GM21786 (cell line): ENCODE results near the gene PDE4C.

Experiments
- ATAC-seq: cut with Tn5 transposase; IDR thresholded peaks from one replicate; pipeline ENCODE4 v1.9.1; 2021; ENCODE audit not compliant: unreplicated experiment

PDE4C gene

GRCh38 chr19:18254546-18255503 is 28.6 kb upstream of the PDE4C start:
- no peak for ATAC-seq

- ATAC-seq = no peak
Observed at GRCh38 chr19:18253716-18254115, 27.5 kb upstream of the PDE4C start.

DNA sequence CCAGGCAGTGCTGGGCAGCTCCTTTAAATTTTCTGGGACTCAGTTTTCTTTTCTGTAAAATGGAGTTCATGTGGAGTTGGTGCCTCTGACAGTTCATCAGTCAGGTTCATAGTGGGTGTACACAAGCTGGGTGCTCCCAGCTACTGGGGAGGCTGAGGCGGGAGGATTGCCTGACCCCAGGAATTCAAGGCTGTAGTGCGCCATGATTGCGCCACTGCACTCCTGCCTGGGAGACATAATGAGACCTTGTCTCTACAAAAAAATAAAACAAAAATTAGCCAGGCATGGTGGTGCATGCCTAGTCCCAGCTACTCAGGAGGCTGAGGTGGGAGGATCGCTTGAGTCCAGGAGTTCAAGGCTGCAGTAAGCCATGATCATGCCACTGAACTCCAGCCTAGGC is 26.9 kb upstream of the PDE4C start:
- ATAC-seq = no peak

GRCh38 chr19:18252370-18252717 is 26.1 kb upstream of the PDE4C start:
- ATAC-seq = no peak

GRCh38 chr19:18251587-18252369 is 25.5 kb upstream of the PDE4C start:
- no peak for ATAC-seq

GRCh38 chr19:18249834-18250233 is 23.6 kb upstream of the PDE4C start:
- no peak for ATAC-seq

GRCh38 chr19:18245297-18245696 is 19.1 kb upstream of the PDE4C start:
- ATAC-seq = no peak

- ATAC-seq = no peak
Observed at GRCh38 chr19:18239303-18239702, 13.1 kb upstream of the PDE4C start.

DNA sequence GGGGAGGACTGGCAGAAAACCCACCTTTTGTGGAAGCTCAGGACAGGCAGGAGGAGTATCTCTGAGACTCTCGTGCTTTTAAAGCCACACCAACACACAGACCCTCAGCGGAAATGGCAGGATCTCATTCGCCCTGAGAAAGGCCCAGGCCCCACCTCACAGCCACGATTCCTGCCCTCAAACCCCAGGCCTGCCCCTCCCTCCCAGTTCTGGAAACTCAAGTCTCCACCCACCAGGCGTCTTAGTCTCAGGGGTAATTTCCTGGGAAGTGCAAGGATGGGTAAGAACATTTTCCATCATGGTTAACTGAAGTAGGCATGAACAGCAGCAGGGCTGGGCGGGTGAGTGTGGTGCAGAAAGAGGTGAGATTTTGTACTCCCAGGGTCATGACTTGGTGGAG is 8.0 kb upstream of the PDE4C start:
- no peak for ATAC-seq

GRCh38 chr19:18233224-18233825 is 7.1 kb upstream of the PDE4C start:
- no peak for ATAC-seq

DNA sequence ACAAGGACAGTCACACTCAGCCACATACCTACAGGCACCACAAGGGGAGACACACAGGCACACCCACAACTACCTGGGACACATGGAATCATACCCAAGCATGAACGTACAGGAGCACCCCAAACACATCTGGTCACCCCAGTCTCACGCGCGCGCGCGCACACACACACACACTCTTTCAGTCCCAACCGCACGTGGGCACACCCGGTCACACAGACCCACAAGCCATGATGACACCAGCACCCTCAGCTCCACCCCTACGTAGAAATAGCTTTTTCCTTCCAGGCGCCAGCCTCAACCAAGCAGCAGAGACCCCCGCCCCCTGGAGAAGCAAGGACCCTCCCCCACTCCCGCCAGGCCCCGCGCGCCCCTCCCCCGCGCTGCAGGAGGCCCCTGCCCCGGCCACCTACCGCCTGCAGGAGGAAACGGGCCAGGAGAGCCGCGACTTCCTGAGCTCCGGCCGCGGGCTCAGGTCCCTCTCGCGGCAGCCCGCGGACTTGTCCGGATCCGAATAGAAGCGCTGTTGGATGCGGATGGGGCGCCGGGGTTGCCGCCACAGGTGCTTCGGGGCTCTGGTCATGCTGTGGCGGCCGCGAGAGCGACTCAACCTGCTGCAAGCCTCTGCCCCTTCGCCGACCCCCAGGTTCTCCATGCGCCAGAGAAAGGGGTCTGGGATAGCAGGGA is 6.4 kb upstream of the PDE4C start:
- no peak for ATAC-seq

GRCh38 chr19:18231775-18232174 is 5.5 kb upstream of the PDE4C start:
- ATAC-seq = no peak

DNA sequence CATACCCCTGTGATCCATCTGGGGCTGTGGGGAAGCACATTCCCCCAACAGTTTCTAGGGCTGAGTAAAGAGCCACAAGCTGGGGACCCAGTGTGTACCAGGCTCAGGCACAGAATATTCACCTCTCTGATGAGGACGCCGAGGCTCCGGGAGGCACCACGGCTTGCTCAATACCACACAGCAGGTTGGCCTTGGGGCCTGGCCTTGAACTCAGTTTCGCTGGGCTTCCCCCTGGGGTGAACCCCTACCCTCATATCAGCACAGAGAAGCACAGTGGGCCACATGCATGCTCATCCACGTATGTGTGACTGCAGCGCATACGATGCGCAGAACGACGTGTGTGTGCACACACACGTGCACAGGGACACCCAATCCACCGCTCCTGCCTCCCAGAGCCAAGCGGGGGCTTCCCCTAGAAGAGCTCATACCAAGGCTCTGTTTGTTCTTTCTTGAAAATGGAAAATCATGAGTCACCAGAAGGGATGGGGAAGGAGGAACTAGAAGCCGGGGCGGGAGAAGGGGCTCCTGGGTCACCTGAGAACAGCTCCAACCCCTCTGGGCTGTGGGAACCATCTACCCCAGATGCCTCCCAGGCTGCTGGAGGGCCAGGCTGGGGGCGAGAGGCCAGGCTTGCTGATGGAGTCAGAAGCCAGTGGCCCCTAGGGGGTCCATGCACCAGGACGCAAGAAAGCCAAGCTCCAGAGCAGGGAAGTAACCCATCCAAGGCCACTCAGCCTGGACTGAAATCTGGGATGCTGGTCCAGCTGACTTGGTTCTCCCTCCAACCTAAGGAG is 4.9 kb upstream of the PDE4C start:
- ATAC-seq = no peak

DNA sequence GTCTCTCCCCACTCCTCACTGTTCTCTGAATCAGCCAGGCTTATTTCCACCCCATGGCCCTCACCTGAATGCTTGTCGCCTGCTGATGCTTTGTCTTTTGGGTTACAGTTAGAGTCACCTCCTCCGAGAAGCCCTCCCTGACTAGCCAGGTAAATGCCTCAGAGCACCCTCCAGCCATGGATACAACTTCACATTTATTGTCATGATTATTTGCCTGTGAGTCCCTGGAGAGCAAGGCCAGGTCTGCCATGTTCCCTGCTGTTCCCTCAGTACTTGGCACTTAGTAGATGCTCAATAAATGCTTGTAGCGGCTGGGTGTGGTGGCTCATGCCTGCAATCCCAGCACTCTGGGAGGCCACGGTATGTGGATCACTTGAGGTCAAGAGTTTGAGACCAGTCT is 3.7 kb upstream of the PDE4C start:
- no peak for ATAC-seq

- ATAC-seq = no peak
Observed at GRCh38 chr19:18229474-18229873, 3.2 kb upstream of the PDE4C start.

DNA sequence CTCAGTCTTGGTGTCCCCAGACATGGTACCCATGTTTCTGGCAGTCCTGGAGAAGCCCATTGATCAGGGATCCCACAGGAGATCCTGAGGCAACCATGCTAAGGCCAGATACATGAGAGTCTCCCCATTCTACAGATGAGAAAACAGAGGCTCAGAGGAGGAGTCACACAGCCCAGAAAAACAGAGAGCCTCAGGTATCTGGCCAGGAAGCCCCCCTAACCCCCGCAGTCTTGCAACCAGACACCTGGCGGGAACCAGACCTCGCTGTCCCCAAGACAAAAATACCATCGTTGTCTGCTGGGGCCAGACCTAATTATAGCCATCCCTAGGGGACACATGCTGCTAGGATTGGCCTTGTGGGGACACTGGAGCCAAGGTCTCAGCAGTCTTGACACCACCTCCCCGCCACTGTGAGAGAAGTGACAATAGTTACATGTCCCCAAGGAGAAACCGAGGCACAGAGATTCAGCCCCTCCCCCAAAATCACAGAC is 1.6 kb upstream of the PDE4C start:
- no peak for ATAC-seq

DNA sequence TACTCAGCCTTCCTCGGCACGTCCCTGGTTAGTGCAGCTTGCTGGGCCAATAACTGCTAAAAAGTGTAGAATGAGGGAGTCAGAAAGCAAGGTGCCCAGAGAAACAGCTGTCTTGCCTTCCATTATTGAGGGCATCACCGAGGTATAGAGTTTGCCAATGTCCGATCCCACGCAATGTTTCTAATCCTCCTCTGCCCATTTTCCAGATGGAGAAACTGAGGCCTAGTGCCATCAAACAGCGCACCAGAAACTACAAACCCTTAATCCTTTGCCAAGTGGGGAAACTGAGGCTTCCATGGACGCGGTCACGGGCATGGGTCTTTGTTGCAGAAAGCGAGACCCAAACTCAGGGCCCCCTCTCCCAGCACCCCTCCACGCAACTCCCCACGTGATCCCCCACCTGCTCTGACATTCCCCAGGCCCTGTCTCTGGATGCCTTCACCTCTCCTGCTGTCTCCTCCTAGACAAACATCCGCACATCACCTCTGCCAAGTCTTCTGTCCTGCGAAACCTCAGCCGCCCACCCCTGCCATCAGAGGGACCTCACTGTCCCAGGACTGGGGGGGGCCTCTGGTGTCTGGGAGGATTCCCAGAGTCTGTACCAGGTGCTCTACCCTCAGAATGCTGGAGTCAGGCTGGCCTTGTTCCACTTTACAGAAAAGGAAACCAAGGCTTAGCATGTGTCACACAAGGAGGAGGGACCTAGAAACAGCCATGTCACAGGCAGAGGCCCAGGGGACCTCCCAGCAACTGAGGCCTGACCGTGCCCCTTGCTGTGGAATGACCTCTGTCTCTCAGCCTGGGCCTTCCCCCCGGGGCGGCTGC is 930 bp upstream of the PDE4C start:
- ATAC-seq = no peak

DNA sequence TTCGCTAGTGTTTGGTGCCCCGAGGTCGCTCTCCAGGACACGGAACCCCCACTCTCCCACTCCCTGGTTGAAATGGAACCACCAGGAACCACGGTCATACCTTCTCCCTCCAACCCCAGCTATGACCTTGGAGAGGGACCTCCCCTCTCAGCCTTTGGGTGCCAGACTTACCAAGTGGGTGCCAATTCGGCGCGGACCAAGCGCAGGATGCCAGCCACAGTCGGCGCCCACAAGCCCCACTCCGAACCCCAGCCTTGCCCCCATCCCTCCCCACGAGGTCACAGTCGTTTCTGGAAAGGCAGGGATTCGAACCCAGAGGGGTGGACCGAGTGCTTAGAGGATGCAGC is 910 bp downstream of the PDE4C start:
- no peak for ATAC-seq

DNA sequence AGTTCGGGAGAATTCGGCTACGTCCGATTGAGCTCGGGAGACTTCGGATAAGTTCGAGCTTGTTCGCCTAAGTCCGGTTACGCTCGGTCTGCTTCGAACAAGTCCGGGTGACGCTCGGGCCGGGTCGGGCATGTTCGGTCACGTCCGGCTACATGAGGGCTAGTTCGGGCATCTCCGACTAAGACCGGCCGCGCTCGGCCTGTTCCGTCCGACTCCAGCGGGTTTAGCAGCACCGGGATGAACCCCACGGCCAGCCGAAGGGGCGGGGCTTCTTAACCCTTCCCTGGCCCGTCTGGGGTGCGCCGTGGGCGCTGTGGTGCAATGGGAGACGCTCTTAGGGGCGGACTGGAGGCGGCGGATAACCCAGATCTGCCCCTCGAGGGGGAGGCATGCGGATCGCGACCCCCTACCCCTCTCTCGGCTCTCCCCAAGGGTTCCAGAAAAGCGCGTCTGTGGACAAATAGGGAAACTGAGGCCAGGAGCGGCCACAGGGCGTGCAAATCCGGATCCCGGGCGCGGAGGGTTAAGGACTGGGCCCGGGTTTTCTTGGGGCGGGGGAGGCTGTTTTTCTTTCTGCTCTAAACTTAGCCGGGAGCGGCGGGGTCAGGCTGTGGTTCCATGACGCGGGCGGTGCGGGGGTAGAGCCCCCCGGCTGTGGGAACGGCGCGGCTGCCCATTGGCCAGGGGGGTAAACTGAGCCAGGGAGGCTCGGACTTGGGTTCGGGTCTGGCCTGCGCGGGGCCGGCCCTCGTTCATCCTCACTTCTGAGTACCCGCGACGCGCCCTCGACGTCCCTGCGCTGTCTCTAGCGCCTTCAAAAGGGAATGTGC is 1.5 kb downstream of the PDE4C start:
- ATAC-seq = peak; percentile 87
